ENCODE results near the gene GPR62. TPM values are rescaled to one million over a fixed set of nuclear protein-coding genes. Genes with fewer than 3 reads are reported as not detected.

The GPR62 gene
- total RNA-seq, 1 donor from 2014 or later: not detected

DNA sequence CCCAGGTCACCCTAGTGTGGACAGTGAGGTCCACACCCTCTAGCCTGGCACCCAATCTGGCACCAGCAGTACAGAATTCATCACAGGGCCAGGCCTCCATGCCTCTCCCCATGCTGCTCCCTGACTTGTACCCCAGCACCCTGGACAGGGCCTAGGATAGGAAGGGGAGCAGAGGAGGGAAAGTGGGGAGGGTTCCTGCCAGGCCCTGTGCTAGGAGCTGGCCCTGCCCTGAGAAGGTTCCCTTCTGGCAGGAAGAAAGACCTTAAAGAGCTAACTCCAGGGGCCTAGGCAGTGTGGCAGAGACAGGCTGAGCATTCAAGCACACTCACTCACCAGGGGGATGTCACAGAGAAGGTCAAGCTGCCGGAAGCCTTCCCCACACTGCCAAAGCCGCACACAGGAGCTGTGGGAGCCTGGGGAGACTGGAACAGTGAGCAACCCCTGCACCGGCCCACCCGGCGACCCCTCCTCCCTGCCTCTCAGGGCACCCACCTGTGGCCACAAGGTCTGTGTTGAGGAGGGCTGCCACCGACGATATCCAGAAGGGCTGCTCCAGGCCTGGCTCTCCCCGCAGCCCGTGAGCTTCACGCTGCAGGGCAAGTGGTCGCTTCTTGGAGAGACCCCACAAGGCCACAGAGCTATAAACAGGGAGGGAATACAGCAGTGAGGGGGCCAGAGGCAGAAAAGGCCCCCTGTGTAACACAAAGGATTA is 20.9 kb upstream of the GPR62 start:
- Mint-ChIP-seq H3K36me3 (ENCODE audit: low read depth) (peaks cover 52% of the 10 kb centered on the region), H3K4me1 (peaks cover 10% of the 10 kb centered on the region), H3K9me3 (no peaks in the 10 kb centered on the region), H3K4me3 (no peak overlapping the region), H3K27me3 (no peaks in the 10 kb centered on the region), H3K27ac (no peak overlapping the region)
- intact Hi-C loops (cut with micrococcal nuclease): no loop called here
- DNase-seq: no peak

GRCh38 chr3:51934991-51935885 is 19.9 kb upstream of the GPR62 start:
- peaks cover 54% of the 10 kb centered on the region for H3K36me3 Mint-ChIP-seq (ENCODE audit: low read depth)
- H3K27me3 Mint-ChIP-seq: no peaks in the 10 kb centered on the region
- H3K4me3 Mint-ChIP-seq: no peak overlapping the region
- H3K9me3 Mint-ChIP-seq: no peaks in the 10 kb centered on the region
- intact Hi-C loops (cut with micrococcal nuclease): no loop called here
- no peak overlapping the region for H3K27ac Mint-ChIP-seq
- H3K4me1 Mint-ChIP-seq: peaks cover 12% of the 10 kb centered on the region
- DNase-seq: no peak

- peaks cover 57% of the 10 kb centered on the region for H3K36me3 Mint-ChIP-seq (ENCODE audit: low read depth)
Measured at GRCh38 chr3:51935886-51936755, 19.1 kb upstream of the GPR62 start.

DNA sequence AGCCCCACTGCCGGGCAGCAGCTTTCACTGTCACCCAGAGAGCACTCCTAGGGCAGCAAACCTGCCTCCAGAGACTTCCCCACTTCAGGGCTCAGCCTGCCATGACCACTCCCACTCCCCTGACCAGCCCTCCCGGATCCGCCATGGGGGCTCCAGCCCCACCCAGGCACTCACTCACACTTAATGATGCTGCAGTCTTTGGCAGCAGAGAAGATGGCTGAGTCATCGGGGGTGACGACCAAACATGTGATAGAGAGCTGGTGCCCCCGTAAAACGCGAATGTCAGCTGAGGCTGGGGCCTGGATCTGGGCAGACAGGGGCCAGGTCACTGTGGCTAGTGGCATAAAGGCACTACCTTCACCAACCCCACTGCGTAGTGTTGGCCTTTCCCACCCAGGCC is 18.2 kb upstream of the GPR62 start:
- Mint-ChIP-seq H3K36me3 (ENCODE audit: low read depth) (peaks cover 55% of the 10 kb centered on the region), H3K9me3 (no peaks in the 10 kb centered on the region), H3K4me3 (no peak overlapping the region), H3K27me3 (no peaks in the 10 kb centered on the region), H3K4me1 (peaks cover 22% of the 10 kb centered on the region), H3K27ac (no peak overlapping the region)
- no peak for DNase-seq
- intact Hi-C loops (cut with micrococcal nuclease): no loop called here

More at GRCh38 chr3:51935886-51936755, 19.1 kb upstream of the GPR62 start:
- no peak for DNase-seq
- intact Hi-C loops (cut with micrococcal nuclease): no loop called here
- no peaks in the 10 kb centered on the region for H3K9me3 Mint-ChIP-seq
- H3K4me3 Mint-ChIP-seq: no peak overlapping the region
- no peaks in the 10 kb centered on the region for H3K27me3 Mint-ChIP-seq
- H3K27ac Mint-ChIP-seq: no peak overlapping the region
- peaks cover 21% of the 10 kb centered on the region for H3K4me1 Mint-ChIP-seq

DNA sequence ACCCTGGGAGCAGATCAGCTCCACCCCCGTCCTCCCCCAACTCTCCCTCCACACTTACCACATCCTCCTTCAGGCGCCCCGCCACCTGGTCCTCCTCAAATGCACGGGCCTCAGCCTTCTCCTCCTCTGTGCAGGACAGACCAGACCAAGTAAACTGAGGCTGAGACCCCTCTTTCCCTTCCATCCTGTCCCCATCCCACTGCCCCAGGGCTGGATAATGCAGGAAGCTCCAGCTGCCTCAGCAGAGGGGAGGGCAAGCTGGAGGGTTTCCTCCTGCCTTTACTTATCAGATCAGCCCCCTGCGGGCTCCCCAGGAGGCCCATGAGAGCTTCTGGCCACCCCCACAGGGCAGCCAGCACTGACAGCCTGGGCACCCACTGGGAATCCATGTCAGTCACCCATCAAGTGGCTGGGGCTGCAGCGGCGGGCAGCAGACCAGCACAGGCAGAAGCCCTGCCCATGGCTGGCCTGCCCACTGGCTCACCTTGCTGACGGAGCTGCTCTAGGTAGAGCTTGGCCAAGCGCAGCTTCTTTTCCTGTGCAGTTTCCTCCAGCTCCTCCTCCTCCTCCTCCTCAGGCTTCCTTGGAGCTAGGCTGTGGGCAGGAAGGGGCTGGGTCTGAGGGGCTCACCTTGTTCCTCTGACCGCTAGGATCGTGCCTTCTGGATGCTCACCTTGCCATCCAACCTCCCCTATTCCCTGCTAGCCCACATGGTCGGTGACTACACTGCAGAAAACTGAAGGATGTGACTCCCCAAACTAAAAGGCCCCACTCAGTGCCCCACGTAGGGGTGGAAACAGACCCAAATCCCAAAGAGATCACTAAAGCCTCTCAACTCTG is 17.4 kb upstream of the GPR62 start:
- Mint-ChIP-seq H3K36me3 (ENCODE audit: low read depth) (peaks cover 54% of the 10 kb centered on the region), H3K4me1 (peaks cover 22% of the 10 kb centered on the region), H3K4me3 (no peak overlapping the region), H3K27ac (no peak overlapping the region), H3K9me3 (no peaks in the 10 kb centered on the region), H3K27me3 (no peaks in the 10 kb centered on the region)
- intact Hi-C loops (cut with micrococcal nuclease): no loop called here
- DNase-seq: no peak

DNA sequence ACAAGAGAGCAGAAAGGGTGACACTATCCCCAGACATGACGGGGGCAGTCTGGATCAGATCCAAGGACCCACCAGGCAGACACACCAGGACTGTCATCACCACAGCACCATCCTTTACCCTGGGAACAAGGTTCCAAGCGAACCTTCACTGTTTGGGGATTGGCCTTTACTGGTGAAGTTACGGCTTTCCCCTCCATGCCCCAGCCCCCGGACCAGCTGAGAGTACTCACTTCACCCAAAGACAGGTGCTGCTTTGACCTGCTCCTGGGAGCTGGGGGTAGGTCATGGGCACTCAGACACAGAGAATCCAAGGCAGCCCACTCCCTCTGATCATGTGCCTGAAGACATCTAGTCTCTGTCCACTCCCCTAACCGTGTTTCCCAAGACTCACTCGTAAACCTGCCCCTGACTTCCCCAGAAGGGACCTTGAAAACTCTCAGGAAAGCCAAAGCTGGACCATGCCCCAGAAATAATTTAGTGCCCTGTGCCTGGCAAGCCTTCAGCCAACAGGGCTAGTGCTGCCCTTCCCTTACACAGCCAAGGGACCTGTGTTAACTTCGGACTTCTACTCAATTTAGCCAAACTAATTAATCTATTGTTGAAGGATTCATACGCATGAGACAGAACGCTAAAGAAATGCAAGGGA is 16.3 kb upstream of the GPR62 start:
- Mint-ChIP-seq H3K27me3 (no peaks in the 10 kb centered on the region), H3K4me3 (peak overlapping the region; percentile 51), H3K4me1 (peaks cover 26% of the 10 kb centered on the region), H3K9me3 (no peaks in the 10 kb centered on the region), H3K36me3 (ENCODE audit: low read depth) (peaks cover 46% of the 10 kb centered on the region), H3K27ac (peak overlapping the region; percentile 1)
- intact Hi-C loops (cut with micrococcal nuclease): no loop called here
- peak; percentile 56 for DNase-seq

- Mint-ChIP-seq H3K36me3 (ENCODE audit: low read depth) (peaks cover 34% of the 10 kb centered on the region), H3K9me3 (no peaks in the 10 kb centered on the region), H3K4me1 (peaks cover 26% of the 10 kb centered on the region), H3K27me3 (no peaks in the 10 kb centered on the region), H3K4me3 (peak overlapping the region; percentile 85), H3K27ac (peak overlapping the region; percentile 53)
- intact Hi-C loops (cut with micrococcal nuclease): loop anchor here (5.0 kb wide), 2 partner anchors 404 to 439 kb away; partner anchors contain the start of genes DCAF1 and RAD54L2
- no peak for DNase-seq
Measured at GRCh38 chr3:51940648-51941462, 14.3 kb upstream of the GPR62 start.

DNA sequence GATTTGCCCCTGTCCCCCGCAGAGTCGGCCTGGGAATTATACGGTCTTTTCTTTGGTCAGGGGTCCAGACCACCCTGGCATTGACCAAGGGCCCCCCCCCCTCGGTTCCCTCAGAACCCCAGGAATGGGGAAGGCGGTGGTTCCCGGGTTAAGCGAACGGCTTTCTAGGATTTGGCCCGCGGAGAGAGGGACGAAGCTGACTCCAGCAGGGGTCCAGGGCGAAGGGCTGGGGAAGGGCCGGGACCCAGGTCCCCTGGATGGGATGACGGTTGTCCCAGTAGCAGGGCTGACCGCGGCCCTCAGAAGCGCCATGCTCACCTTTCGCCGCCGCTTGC is 13.8 kb upstream of the GPR62 start:
- peak overlapping the region; percentile 53 for H3K27ac Mint-ChIP-seq
- H3K9me3 Mint-ChIP-seq: no peaks in the 10 kb centered on the region
- H3K36me3 Mint-ChIP-seq (ENCODE audit: low read depth): peaks cover 30% of the 10 kb centered on the region
- intact Hi-C loops (cut with micrococcal nuclease): loop anchor here (5.0 kb wide), 2 partner anchors 404 to 439 kb away; partner anchors contain the start of genes DCAF1 and RAD54L2
- no peaks in the 10 kb centered on the region for H3K27me3 Mint-ChIP-seq
- H3K4me1 Mint-ChIP-seq: peaks cover 26% of the 10 kb centered on the region
- peak overlapping the region; percentile 85 for H3K4me3 Mint-ChIP-seq
- no peak for DNase-seq

DNA sequence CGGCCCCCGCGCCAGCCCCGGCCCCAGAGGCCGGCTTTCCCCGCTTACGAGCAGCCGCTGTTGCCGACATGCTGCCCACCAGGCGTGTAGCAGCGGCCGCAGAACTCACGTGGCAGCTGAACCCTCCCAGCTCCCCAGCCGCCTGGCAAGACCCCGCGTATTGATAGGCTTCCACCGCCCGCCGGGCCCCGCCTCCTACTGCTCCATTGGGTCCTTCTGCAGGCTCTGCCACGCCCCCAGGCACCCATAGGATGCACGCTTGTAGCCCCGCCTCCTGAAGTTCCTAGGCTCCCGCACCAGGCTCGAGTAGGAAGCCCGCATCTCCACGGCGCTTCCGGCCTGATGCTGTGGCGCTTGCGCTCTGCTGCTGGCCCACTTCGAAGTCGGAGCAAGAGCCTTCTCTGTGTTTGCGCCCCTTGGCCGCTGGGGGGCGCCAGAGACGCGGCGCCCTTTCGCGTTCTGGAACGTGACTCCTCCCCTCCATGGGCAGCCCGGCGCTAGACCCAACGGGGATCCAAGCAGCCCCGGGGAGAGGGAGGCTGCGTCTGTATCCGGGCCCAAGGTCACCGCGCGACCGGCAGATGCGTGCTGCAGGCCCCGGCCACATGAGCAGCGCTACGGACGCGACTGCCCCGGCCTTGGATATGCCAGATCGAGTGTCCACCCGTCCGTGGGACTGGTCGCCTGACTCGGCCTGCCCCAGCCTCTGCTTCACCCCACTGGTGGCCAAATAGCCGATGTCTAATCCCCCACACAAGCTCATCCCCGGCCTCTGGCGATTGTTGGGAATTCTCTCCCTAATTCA is 13.2 kb upstream of the GPR62 start, which contains the start of the genes PARP3 and RRP9:
Gene PARP3, plus strand, starts transcription at position 566 of the 805 bp plus-strand sequence. CDS start 993 bp downstream, outside the sequence.
Gene RRP9, minus strand, starts transcription at position 107 of the 805 bp plus-strand sequence. Its CDS starts 37 bp downstream, at position 70.
- intact Hi-C loops (cut with micrococcal nuclease): loop anchor here (1.0 to 5.0 kb wide), 11 partner anchors 26 to 440 kb away; partner anchors contain the start of genes ABHD14B, ACY1, DCAF1 and POC1A
- H3K4me1 Mint-ChIP-seq: peaks cover 26% of the 10 kb centered on the region
- peak; percentile 100 for DNase-seq
- no peaks in the 10 kb centered on the region for H3K27me3 Mint-ChIP-seq
- peak within 1 kb of the TSS; percentile 91 for H3K27ac Mint-ChIP-seq
- no peaks in the 10 kb centered on the region for H3K9me3 Mint-ChIP-seq
- peak within 1 kb of the TSS; percentile 85 for H3K4me3 Mint-ChIP-seq
- H3K36me3 Mint-ChIP-seq (ENCODE audit: low read depth): peaks cover 26% of the 10 kb centered on the region

DNA sequence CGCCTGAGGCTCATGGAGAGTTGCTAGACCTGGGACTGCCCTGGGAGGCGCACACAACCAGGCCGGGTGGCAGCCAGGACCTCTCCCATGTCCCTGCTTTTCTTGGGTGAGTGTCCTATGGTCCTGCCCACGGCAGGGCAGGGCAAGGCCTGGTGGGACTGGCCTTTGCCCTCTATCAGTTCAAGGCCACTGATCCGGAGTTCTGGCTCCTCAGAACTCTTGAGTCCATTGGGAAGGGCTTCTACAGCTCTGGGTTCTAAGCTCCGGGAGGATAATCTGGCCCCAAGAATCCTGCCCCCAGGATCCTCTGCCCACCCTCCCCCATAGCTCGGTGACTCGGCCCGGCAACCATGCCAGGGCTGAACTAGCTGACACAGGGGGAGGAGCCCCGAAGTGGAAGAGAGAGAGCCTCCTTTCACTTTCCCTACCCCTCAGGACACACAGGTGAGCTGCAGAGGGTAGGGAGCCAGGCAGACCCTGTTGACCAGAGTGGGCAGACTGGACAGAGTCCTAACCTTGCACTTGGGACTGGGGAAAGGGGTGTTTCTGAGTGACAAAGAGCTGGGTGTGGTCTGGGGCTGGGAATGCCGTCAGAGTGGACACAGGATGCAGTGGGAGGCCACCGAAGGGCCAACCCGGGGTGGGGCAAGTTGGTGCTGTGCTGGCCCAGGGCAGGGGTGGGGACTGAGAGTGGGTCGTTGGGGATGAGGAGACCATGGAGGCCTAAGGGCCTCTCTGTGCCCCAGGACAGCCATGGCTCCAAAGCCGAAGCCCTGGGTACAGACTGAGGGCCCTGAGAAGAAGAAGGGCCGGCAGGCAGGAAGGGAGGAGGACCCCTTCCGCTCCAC is 12.4 kb upstream of the GPR62 start:
- peaks cover 24% of the 10 kb centered on the region for H3K4me1 Mint-ChIP-seq
- no peaks in the 10 kb centered on the region for H3K27me3 Mint-ChIP-seq
- peaks cover 18% of the 10 kb centered on the region for H3K36me3 Mint-ChIP-seq (ENCODE audit: low read depth)
- DNase-seq: peak; percentile 89
- intact Hi-C loops (cut with micrococcal nuclease): loop anchor here (1.0 to 5.0 kb wide), 11 partner anchors 25 to 441 kb away; partner anchors contain the start of genes ABHD14B, ACY1, DCAF1 and POC1A
- H3K4me3 Mint-ChIP-seq: peak overlapping the region; percentile 85
- peak overlapping the region; percentile 91 for H3K27ac Mint-ChIP-seq
- no peaks in the 10 kb centered on the region for H3K9me3 Mint-ChIP-seq
